T-helper 22 cell (primary cell): Measurements from ENCODE around the gene CSAG1.
"Not testable (repeated sequence)": the region's sequence is repeated elsewhere in the genome, so short reads cannot be mapped to it uniquely, and the experiment has no call there.

Source experiments
- DNase-seq: peaks from one replicate; pipeline ENCODE4 v3.0.0-alpha.2; 2020; ENCODE audit warnings: low read depth

Gene CSAG1, protein sequence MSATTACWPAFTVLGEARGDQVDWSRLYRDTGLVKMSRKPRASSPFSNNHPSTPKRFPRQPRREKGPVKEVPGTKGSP

DNA sequence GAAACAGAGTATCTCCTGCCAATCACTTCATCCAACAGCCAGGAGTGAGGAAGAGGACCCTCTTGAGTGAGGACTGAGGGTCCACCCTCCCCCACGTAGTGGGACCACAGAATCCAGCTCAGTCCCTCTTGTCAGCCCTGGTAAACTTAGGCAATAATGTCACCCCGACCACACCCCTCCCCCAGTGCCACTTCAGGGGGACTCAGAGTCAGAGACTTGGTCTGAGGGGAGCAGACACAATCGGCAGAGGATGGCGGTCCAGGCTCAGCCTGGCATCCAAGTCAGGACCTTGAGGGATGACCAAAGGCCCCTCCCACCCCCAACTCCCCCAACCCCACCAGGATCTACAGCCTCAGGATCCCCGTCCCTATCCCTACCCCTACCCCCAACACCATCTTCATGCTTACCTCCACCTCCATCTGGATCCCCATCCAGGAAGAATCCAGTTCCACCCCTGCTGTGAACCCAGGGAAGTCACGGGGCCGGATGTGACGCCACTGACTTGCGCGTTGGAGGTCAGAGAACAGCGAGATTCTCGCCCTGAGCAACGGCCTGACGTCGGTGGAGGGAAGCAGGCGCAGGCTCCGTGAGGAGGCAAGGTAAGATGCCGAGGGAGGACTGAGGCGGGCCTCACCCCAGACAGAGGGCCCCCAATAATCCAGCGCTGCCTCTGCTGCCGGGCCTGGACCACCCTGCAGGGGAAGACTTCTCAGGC, at the start of gene CSAG1, which contains the start of gene MAGEA12:
Gene CSAG1, minus strand, starts transcription at position 461 of the 715 bp plus-strand sequence. CDS start 1,261 bp downstream, outside the sequence.
Gene MAGEA12, plus strand, starts transcription at position 497 of the 715 bp plus-strand sequence. CDS start 2,405 bp downstream, outside the sequence.
- no peak for DNase-seq

DNA sequence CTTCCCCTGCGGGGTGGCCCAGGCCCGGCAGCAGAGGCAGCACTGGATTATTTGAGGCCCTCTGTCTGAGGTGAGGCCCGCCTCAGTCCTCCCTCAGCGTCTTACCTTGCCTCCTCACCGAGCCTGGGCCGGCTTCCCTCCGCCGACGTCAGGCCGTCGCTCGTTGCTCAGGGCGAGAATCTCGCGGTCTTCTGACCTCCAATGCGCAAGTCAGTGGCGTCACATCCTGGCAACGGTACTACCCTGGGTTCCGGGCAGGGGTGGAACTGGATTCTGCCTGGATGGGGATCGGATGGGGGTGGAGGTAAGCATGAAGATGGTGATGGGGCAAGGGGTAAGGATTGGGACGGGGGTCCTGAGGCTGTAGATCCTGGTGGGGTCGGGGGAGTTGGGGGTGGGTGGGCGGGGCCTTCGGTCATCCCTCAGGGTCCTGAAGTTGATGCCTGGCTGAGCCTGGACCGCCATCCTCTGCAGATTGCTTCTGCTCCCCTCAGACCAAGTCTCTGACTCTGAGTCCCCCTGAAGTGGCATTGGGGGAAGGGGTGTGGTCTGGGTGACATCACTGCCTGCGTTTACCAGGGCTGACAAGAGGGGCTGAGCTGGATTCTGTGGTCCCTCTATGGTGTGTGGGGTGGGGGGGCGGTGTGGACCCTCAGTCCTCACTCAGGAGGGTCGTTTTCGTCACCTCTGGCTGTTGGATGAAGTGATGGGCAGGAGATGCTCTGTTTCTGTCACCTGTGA, 36.2 kb upstream of the CSAG1 start, which contains the start of gene MAGEA6:
Gene MAGEA6, minus strand, starts transcription at position 141 of the 741 bp plus-strand sequence. CDS start 2,039 bp downstream, outside the sequence.
- not testable (repeated sequence) for DNase-seq

DNA sequence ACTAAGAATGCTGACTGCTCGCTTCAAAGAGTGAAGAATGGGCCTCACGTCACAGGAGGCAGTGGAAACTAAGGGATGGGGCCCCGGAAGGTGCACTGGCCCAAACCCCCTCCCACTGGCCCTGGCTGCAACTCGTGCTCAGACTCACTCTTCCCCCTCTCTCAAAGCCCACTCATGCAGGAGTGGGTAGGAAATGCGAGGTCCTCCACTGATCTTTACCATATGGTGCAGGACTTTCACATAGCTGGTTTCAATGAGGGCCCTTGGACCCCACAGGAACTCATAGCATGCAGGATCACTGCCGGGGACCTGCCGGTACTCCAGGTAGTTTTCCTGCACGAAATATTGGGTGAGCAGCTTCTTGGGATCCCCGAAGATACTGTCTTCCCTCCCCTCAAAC, 33.0 kb upstream of the CSAG1 start:
- DNase-seq = not testable (repeated sequence)

DNA sequence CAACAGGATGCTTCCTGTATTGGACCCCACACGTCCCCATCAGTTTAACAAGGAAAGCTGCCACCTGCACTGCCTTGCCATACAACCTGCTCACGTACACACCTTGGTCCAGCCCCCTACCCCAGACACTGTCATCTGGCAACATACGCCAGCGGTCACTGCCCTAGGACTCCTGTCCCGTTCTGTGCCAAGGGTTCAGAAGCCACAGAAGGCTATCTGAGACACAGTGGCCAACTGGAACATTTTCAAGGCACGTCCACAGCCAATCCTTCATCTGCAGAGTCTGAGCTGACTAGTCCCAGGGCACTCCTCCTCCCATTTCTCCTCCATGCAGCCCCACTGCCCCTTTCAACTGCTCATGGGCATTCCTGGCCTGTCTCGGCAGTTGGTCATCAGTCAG, 28.1 kb upstream of the CSAG1 start:
- DNase-seq = not testable (repeated sequence)

DNA sequence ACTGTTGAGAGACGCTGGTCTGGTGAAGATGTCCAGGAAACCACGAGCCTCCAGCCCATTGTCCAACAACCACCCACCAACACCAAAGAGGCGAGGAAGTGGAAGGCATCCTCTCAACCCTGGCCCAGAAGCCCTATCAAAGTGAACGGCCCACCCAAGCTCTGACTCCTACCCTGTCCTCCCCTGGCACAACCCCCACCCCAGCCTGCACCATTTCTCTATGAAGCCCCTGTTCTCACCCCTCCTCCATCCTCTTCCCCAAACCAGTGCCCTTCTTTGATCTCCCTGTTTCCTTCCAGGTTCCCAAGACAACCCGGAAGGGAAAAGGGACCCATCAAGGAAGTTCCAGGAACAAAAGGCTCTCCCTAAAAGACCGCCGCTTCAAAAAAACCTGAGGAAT, 26.0 kb upstream of the CSAG1 start:
- DNase-seq = not testable (repeated sequence)

DNA sequence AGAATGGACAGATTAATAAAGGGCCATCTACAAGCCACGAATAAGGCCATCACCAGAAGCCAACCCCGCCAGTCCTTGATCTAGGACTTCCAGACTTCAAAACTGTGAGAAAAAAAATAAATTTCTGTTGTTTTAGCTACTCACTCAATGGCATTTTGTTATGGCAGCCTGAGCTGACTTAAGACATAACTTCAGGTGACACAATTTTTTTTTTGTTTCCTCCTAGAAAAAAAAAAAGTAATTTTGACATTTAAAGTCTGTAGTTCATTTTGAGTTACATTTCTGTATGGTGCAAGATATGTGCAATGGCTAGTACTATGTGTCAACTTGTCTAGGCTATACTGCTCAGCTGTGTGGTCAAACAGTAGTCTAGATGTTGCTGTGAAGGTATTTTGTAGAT, 25.4 kb upstream of the CSAG1 start, which contains the start of gene CSAG3:
Gene CSAG3, plus strand, starts transcription at position 301 of the 400 bp plus-strand sequence.
- not testable (repeated sequence) for DNase-seq

DNA sequence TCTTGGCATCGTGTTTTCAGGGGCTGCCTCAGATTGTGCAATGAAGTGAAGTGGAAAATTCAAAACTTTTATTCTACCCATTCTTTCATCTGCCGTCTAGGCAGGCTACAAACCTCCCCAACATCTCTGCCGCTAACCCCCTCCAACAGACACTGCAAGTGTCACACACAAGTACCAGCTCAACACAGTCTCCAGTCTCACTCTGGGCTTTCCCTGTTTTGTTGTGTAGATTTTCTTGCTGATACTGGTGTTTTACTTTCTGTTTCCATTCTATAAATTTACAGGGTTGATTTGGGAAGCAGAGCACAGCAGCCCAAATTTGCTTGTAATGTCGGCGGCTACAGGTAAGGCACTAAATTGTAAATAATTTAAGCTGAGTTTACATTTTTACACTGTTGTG, 21.4 kb upstream of the CSAG1 start:
- not testable (repeated sequence) for DNase-seq

DNA sequence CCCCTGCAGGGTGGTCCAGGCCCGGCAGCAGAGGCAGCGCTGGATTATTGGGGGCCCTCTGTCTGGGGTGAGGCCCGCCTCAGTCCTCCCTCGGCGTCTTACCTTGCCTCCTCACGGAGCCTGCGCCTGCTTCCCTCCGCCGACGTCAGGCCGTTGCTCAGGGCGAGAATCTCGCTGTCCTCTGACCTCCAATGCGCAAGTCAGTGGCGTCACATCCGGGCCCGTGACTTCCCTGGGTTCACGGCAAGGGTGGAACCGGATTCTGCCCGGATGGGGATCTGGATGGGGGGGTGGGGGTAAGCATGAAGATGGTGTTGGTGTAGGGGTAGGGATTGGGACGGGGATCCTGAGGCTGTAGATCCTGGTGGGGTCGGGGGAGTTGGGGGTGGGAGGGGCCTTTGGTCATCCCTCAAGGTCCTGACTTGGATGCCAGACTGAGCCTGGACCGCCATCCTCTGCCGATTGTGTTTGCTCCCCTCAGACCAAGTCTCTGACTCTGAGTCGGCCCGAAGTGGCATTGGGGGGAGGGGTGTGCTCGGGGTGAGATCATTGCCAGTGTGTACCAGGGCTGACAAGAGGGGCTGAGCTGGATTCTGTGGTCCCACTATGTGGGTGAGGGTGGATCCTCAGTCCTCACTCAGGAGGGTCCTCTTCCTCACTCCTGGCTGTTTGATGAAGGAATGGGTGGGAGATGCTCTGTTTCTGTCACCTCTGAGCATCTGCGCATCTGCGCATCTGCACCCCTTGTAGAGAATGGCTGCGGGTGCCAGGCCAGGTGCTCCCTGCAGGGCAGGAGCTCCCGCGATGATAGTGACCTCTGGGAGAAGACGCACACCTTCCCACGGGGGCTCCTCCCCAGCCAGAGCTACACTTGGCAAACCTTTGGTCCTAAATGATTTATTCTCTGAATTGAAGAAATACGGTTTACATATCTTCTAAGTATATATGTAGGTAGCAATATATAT, 20.4 kb upstream of the CSAG1 start, which contains the start of gene MAGEA2:
Gene MAGEA2, minus strand, starts transcription at position 157 of the 965 bp plus-strand sequence. CDS start 2,479 bp downstream, outside the sequence.
- not testable (repeated sequence) for DNase-seq

DNA sequence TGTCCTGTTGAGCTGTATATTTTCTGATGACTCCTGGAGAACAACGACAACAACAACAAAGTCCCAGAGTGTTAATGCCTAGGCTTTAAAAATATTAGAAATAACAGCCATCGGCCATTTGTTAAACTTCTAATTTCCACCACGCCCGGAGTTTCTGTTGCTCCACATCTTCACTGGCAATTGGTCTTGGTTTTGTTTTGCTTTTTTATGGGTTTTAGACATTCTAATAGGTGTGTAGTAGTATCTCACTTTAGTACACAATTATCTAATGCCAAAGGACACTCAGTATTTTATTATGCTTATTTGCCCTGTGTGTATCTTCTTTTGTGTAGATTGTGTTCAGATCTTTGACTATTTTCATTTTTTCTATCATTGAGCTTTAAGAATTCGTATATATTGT, 5.0 kb upstream of the CSAG1 start:
- DNase-seq = no peak

DNA sequence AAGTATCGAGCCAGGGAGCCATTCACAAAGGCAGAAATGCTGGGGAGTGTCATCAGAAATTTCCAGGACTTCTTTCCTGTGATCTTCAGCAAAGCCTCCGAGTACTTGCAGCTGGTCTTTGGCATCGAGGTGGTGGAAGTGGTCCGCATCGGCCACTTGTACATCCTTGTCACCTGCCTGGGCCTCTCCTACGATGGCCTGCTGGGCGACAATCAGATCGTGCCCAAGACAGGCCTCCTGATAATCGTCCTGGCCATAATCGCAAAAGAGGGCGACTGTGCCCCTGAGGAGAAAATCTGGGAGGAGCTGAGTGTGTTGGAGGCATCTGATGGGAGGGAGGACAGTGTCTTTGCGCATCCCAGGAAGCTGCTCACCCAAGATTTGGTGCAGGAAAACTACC, 3.0 kb upstream of the CSAG1 start:
- not testable (repeated sequence) for DNase-seq

DNA sequence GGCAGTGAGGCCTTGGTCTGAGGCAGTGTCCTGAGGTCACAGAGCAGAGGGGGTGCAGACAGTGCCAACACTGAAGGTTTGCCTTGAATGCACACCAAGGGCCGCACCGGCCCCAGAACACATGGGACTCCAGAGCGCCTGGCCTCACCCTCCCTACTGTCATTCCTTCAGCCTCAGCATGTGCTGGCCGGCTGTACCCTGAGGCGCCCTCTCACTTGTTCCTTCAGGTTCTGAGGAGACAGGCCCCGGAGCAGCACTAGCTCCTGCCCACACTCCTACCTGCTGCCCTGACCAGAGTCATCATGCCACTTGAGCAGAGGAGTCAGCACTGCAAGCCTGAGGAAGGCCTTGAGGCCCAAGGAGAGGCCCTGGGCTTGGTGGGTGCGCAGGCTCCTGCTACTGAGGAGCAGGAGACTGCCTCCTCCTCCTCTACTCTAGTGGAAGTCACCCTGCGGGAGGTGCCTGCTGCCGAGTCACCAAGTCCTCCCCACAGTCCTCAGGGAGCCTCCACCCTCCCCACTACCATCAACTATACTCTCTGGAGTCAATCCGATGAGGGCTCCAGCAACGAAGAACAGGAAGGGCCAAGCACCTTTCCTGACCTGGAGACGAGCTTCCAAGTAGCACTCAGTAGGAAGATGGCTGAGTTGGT, 2.5 kb upstream of the CSAG1 start:
- DNase-seq = no peak

DNA sequence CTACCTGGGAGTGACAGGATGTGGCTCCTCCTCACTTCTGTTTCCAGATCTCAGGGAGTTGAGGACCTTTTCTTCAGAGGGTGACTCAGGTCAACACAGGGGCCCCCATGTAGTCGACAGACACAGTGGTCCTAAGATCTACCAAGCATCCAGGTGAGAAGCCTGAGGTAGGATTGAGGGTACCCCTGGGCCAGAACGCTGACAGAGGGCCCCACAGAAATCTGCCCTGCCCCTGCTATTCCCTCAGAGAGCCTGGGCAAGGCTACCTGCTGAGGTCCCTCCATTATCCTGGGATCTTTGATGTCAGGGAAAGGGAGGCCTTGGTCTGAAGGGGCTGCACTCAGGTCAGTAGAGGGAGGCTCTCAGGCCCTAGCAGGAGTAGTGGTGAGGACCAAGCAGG, 1.6 kb upstream of the CSAG1 start:
- no peak for DNase-seq

DNA sequence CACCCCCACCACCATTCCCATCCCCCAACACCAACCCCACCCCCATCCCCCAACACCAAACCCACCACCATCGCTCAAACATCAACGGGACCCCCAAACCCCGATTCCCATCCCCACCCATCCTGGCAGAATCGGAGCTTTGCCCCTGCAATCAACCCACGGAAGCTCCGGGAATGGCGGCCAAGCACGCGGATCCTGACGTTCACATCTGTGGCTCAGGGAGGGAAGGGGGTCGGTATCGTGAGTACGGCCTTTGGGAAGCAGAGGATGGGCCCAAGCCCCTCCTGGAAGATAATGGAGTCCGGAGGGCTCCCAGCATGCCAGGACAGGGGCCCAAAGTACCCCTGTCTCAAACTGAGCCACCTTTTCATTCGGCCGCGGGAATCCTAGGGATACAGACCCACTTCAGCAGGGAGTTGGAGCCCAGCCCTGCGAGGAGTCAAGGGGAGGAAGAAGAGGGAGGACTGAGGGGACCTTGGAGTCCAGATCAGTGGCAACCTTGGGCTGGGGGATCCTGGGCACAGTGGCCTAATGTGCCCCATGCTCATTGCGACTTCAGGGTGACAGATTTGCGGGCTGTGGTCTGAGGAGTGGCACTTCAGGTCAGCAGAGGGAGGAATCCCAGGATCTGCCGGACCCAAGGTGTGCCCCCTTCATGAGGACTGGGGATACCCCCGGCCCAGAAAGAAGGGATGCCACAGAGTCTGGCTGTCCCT, 780 bp upstream of the CSAG1 start:
- not testable (repeated sequence) for DNase-seq

DNA sequence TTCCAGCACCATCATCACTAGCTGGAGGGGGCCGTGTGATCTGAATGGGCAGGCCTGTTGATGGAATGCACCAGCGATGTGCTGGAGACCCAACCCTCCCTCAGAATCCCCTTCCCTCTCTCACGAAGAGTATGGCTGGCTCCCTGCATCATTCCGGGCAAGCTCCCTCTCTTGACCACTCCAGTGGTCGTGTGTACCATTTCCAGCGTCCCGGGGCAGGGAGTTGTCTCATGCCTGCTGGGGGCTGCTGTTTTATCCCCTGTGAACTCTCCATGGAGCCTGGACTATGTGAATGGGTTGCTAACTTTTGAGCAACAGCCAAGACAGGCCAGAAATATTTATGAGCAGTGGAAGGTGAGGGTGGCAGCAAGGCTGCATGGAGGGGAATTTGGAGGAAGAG, 8.1 kb downstream of the CSAG1 start:
- no peak for DNase-seq

DNA sequence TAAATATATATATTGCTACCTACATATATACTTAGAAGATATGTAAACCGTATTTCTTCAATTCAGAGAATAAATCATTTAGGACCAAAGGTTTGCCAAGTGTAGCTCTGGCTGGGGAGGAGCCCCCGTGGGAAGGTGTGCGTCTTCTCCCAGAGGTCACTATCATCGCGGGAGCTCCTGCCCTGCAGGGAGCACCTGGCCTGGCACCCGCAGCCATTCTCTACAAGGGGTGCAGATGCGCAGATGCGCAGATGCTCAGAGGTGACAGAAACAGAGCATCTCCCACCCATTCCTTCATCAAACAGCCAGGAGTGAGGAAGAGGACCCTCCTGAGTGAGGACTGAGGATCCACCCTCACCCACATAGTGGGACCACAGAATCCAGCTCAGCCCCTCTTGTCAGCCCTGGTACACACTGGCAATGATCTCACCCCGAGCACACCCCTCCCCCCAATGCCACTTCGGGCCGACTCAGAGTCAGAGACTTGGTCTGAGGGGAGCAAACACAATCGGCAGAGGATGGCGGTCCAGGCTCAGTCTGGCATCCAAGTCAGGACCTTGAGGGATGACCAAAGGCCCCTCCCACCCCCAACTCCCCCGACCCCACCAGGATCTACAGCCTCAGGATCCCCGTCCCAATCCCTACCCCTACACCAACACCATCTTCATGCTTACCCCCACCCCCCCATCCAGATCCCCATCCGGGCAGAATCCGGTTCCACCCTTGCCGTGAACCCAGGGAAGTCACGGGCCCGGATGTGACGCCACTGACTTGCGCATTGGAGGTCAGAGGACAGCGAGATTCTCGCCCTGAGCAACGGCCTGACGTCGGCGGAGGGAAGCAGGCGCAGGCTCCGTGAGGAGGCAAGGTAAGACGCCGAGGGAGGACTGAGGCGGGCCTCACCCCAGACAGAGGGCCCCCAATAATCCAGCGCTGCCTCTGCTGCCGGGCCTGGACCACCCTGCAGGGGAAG, 19.4 kb downstream of the CSAG1 start, which contains the start of gene MAGEA2B:
Gene MAGEA2B, plus strand, starts transcription at position 814 of the 973 bp plus-strand sequence. CDS start 2,479 bp downstream, outside the sequence.
- DNase-seq = not testable (repeated sequence)

DNA sequence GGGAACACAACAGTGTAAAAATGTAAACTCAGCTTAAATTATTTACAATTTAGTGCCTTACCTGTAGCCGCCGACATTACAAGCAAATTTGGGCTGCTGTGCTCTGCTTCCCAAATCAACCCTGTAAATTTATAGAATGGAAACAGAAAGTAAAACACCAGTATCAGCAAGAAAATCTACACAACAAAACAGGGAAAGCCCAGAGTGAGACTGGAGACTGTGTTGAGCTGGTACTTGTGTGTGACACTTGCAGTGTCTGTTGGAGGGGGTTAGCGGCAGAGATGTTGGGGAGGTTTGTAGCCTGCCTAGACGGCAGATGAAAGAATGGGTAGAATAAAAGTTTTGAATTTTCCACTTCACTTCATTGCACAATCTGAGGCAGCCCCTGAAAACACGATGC, 20.3 kb downstream of the CSAG1 start:
- not testable (repeated sequence) for DNase-seq

DNA sequence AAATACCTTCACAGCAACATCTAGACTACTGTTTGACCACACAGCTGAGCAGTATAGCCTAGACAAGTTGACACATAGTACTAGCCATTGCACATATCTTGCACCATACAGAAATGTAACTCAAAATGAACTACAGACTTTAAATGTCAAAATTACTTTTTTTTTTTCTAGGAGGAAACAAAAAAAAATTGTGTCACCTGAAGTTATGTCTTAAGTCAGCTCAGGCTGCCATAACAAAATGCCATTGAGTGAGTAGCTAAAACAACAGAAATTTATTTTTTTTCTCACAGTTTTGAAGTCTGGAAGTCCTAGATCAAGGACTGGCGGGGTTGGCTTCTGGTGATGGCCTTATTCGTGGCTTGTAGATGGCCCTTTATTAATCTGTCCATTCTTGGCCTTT, 24.3 kb downstream of the CSAG1 start, which contains the start of gene CSAG2:
Gene CSAG2, minus strand, starts transcription at position 101 of the 400 bp plus-strand sequence. CDS start 161 bp downstream, outside the sequence.
- DNase-seq = not testable (repeated sequence)

DNA sequence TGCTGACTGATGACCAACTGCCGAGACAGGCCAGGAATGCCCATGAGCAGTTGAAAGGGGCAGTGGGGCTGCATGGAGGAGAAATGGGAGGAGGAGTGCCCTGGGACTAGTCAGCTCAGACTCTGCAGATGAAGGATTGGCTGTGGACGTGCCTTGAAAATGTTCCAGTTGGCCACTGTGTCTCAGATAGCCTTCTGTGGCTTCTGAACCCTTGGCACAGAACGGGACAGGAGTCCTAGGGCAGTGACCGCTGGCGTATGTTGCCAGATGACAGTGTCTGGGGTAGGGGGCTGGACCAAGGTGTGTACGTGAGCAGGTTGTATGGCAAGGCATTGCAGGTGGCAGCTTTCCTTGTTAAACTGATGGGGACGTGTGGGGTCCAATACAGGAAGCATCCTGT, 27.0 kb downstream of the CSAG1 start:
- not testable (repeated sequence) for DNase-seq

DNA sequence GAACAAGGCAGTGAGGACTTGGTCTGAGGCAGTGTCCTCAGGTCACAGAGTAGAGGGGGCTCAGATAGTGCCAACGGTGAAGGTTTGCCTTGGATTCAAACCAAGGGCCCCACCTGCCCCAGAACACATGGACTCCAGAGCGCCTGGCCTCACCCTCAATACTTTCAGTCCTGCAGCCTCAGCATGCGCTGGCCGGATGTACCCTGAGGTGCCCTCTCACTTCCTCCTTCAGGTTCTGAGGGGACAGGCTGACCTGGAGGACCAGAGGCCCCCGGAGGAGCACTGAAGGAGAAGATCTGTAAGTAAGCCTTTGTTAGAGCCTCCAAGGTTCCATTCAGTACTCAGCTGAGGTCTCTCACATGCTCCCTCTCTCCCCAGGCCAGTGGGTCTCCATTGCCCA, 33.1 kb downstream of the CSAG1 start:
- DNase-seq = not testable (repeated sequence)
